Common myeloid progenitor, CD34-positive (primary cell): ENCODE results near the gene NEK7.

ENCODE experiments used
- CTCF ChIA-PET: fragments of 350-600 bp; sonication (Branson Sonifier 250); formaldehyde crosslinking; loops from one replicate; lab custom pipeline; 2021; ENCODE audit warnings: antibody characterized with exemption; lab: Charles Lee
- POLR2A ChIA-PET: fragments of 350-600 bp; sonication (Branson Sonifier 250); formaldehyde crosslinking; loops from one replicate; lab custom pipeline; 2021; ENCODE audit warnings: antibody characterized with exemption; lab: Charles Lee
- DNase-seq, 3 donors: peaks; one replicate each; pipeline versions ENCODE4 v3.0.0 to v3.0.0-alpha.2; 2013
- H3K27ac ChIP-seq, 2 experiments: 1 replicate in 1 of 2; 2 replicates in 1 of 2; pipeline ENCODE4 v1.7.0; 2013; ENCODE audit warnings: inconsistent platforms in 2 of 2, low read length in 2 of 2, mild to moderate bottlenecking in 2 of 2, low read depth in 1 of 2, moderate library complexity in 1 of 2; ENCODE audit not compliant: severe bottlenecking in 2 of 2, insufficient read depth in 1 of 2, poor library complexity in 1 of 2
- H3K27me3 ChIP-seq, 5 experiments: replicated peaks in 2 of 5; 1 replicate in 3 of 5; 2 replicates in 2 of 5; pipeline versions ENCODE4 v1.6.1 to v1.7.0; 2013; ENCODE audit warnings: low read length in 4 of 5, mild to moderate bottlenecking in 2 of 5, moderate library complexity in 2 of 5, inconsistent platforms in 1 of 5; ENCODE audit not compliant: insufficient read depth in 5 of 5, control insufficient read depth in 4 of 5
- H3K36me3 ChIP-seq, 4 experiments: 1 replicate in 2 of 4; 2 replicates in 2 of 4; pipeline versions ENCODE4 v1.6.1 to v1.7.0; 2013; ENCODE audit warnings: low read length in 3 of 4, control low read depth in 1 of 4, mild to moderate bottlenecking in 1 of 4; ENCODE audit not compliant: control insufficient read depth in 4 of 4, insufficient read depth in 4 of 4
- H3K4me1 ChIP-seq, 4 experiments: 1 replicate in 3 of 4; 2 replicates in 1 of 4; pipeline versions ENCODE4 v1.6.1 to v1.7.1; 2013; ENCODE audit warnings: low read length in 3 of 4, mild to moderate bottlenecking in 3 of 4, control low read depth in 1 of 4, inconsistent platforms in 1 of 4, moderate library complexity in 1 of 4; ENCODE audit not compliant: control insufficient read depth in 4 of 4, insufficient read depth in 4 of 4; ENCODE audit errors: control extremely low read depth in 1 of 4
- H3K4me3 ChIP-seq, 7 experiments: 1 replicate in 4 of 7; 2 replicates in 3 of 7; pipeline versions ENCODE4 v1.5.1 to v1.7.0; 2013; ENCODE audit warnings: mild to moderate bottlenecking in 7 of 7, low read length in 6 of 7, moderate library complexity in 6 of 7, inconsistent platforms in 2 of 7, low read depth in 2 of 7, control low read depth in 1 of 7; ENCODE audit not compliant: insufficient read depth in 4 of 7, control insufficient read depth in 1 of 7; ENCODE audit errors: extremely low read depth in 1 of 7
- H3K9me3 ChIP-seq, 5 experiments: 1 replicate in 4 of 5; 2 replicates in 1 of 5; pipeline versions ENCODE4 v1.6.1 to v1.7.1; 2013; ENCODE audit warnings: low read length in 4 of 5, mild to moderate bottlenecking in 2 of 5, inconsistent platforms in 1 of 5, low read depth in 1 of 5, moderate library complexity in 1 of 5; ENCODE audit not compliant: control insufficient read depth in 4 of 5, insufficient read depth in 2 of 5; ENCODE audit errors: control extremely low read depth in 1 of 5
- WGBS: methylation state at CpG from one replicate; pipeline ENCODE4 v1.1.5; 2013; ENCODE audit not compliant: insufficient coverage; 5-methylcytosine and 5-hydroxymethylcytosine counted together

Gene NEK7

GRCh38 chr1:198270273-198270828, 113.6 kb downstream of the NEK7 start:
- CTCF ChIA-PET = interaction anchor here (0.6 kb wide), 1 partner anchor 70 kb away, joined by 3 read pairs; no protein-coding TSS in a partner anchor
- no peak overlapping the region for H3K4me3 ChIP-seq
- no CpG with 5 or more reads among the region's 1 CpG for WGBS
- no peak overlapping the region for H3K27ac ChIP-seq
- POLR2A ChIA-PET = no interaction called here
- H3K27me3 ChIP-seq = no peaks in the 10 kb centered on the region
- no peaks in the 10 kb centered on the region for H3K9me3 ChIP-seq
- H3K36me3 ChIP-seq = peaks cover 5 to 8% (median 6%) of the 10 kb centered on the region in 4 experiments
- no peak for DNase-seq
- H3K4me1 ChIP-seq = peaks cover 0 to 13% (median 4%) of the 10 kb centered on the region in 4 experiments

- Histone ChIP-seq H3K4me1 (peaks cover 0 to 10% (median 2%) of the 10 kb centered on the region in 4 experiments), H3K4me3 (no peak overlapping the region), H3K27me3 (no peaks in the 10 kb centered on the region), H3K36me3 (peaks cover 4 to 8% (median 5%) of the 10 kb centered on the region in 4 experiments), H3K27ac (no peak overlapping the region), H3K9me3 (no peaks in the 10 kb centered on the region)
- DNase-seq = no peak
- POLR2A ChIA-PET = no interaction called here
- CTCF ChIA-PET = no interaction called here
These were observed 114.7 kb downstream of the NEK7 start for GRCh38 chr1:198271467-198271866.

- Histone ChIP-seq H3K27ac (peak overlapping the region in 1 of 2 experiments; percentile 51), H3K4me1 (peaks cover 0 to 10% (median 2%) of the 10 kb centered on the region in 4 experiments), H3K27me3 (no peaks in the 10 kb centered on the region), H3K4me3 (no peak overlapping the region), H3K36me3 (peaks cover 4 to 5% (median 5%) of the 10 kb centered on the region in 4 experiments), H3K9me3 (no peaks in the 10 kb centered on the region)
- CTCF ChIA-PET = no interaction called here
- DNase-seq = no peak
- POLR2A ChIA-PET = no interaction called here
- WGBS = no CpG with 5 or more reads among the region's 1 CpG
These were observed 115.7 kb downstream of the NEK7 start for GRCh38 chr1:198272492-198272891.

GRCh38 chr1:198273748-198274295, 117.0 kb downstream of the NEK7 start:
- no CpG with 5 or more reads among the region's 1 CpG for WGBS
- Histone ChIP-seq H3K27ac (no peak overlapping the region), H3K4me3 (no peak overlapping the region), H3K9me3 (no peaks in the 10 kb centered on the region), H3K27me3 (no peaks in the 10 kb centered on the region), H3K36me3 (peaks cover 0 to 5% (median 5%) of the 10 kb centered on the region in 4 experiments), H3K4me1 (peaks cover 0 to 7% (median 0%) of the 10 kb centered on the region in 4 experiments)
- DNase-seq = no peak
- ChIA-PET POLR2A (no interaction called here), CTCF (interaction anchor here (1.0 to 1.6 kb wide), 3 partner anchors 9 to 15 kb away, joined by 3 to 5 read pairs (median 3); no protein-coding TSS in a partner anchor)

GRCh38 chr1:198275597-198275996, 118.8 kb downstream of the NEK7 start:
- H3K4me1 ChIP-seq = no peaks in the 10 kb centered on the region
- WGBS = no CpG with 5 or more reads among the region's 1 CpG
- ChIA-PET POLR2A (no interaction called here), CTCF (interaction anchor here (1.3 to 1.6 kb wide), 2 partner anchors 13 to 104 kb away, joined by 3 to 5 read pairs; no protein-coding TSS in a partner anchor)
- no peaks in the 10 kb centered on the region for H3K27me3 ChIP-seq
- no peak for DNase-seq
- H3K9me3 ChIP-seq = no peaks in the 10 kb centered on the region
- H3K27ac ChIP-seq = no peak overlapping the region
- peaks cover 4 to 8% (median 7%) of the 10 kb centered on the region in 4 experiments for H3K36me3 ChIP-seq
- no peak overlapping the region for H3K4me3 ChIP-seq

GRCh38 chr1:198276241-198276640, 119.4 kb downstream of the NEK7 start:
- POLR2A ChIA-PET = no interaction called here
- CTCF ChIA-PET = no interaction called here
- WGBS = no CpG with 5 or more reads among the region's 1 CpG

GRCh38 chr1:198278943-198279342, 122.1 kb downstream of the NEK7 start:
- Histone ChIP-seq H3K9me3 (no peaks in the 10 kb centered on the region), H3K36me3 (peaks cover 6 to 12% (median 8%) of the 10 kb centered on the region in 4 experiments), H3K4me1 (peaks cover 0 to 3% (median 0%) of the 10 kb centered on the region in 4 experiments), H3K27me3 (no peaks in the 10 kb centered on the region), H3K4me3 (no peak overlapping the region), H3K27ac (no peak overlapping the region)
- CTCF ChIA-PET = interaction anchor here (0.9 to 1.0 kb wide), 2 partner anchors 10 to 121 kb away, joined by 3 read pairs; no protein-coding TSS in a partner anchor
- no CpG with 5 or more reads among the region's 1 CpG for WGBS
- POLR2A ChIA-PET = no interaction called here
- DNase-seq = no peak

More at GRCh38 chr1:198276241-198276640, 119.4 kb downstream of the NEK7 start:
- no peaks in the 10 kb centered on the region for H3K9me3 ChIP-seq
- no peaks in the 10 kb centered on the region for H3K4me1 ChIP-seq
- no peaks in the 10 kb centered on the region for H3K27me3 ChIP-seq
- no peak for DNase-seq
- H3K4me3 ChIP-seq = no peak overlapping the region
- peaks cover 2 to 4% (median 3%) of the 10 kb centered on the region in 4 experiments for H3K36me3 ChIP-seq
- no peak overlapping the region for H3K27ac ChIP-seq
